HAP-1 (cell line): ENCODE results near the gene PYROXD2.

ENCODE experiments used
- DNase-seq, 2 experiments: peaks; one replicate each; pipeline ENCODE4 v3.0.0-alpha.2; 2016 to 2020; ENCODE audit warnings: low spot score in 2 of 2
- H3K27me3 ChIP-seq: fragments of 250-450 bp; sonication (Bioruptor Pico); 2 replicates; pipeline ENCODE4 v1.5.1; 2020; ENCODE audit warnings: low read depth, mild to moderate bottlenecking, moderate library complexity
- H3K36me3 ChIP-seq: fragments of 250-450 bp; sonication (Bioruptor Pico); replicated peaks from 2 replicates; pipeline ENCODE4 v1.5.1; 2020; ENCODE audit warnings: mild to moderate bottlenecking
- H3K4me1 ChIP-seq: fragments of 250-450 bp; sonication (Bioruptor Pico); 2 replicates; pipeline ENCODE4 v1.5.1; 2020; ENCODE audit warnings: mild to moderate bottlenecking
- H3K4me3 ChIP-seq: fragments of 250-450 bp; sonication (Bioruptor Pico); 2 replicates; pipeline ENCODE4 v1.5.1; 2020; ENCODE audit warnings: mild to moderate bottlenecking, moderate library complexity
- H3K9me3 ChIP-seq: fragments of 250-450 bp; sonication (Bioruptor Pico); 2 replicates; pipeline ENCODE4 v1.5.1; 2020; ENCODE audit warnings: mild to moderate bottlenecking, moderate library complexity
- in situ Hi-C: fragments of 300-500 bp; cut with MboI; formaldehyde crosslinking; loops from 3 replicates; pipeline ENCODE4 v1.14.3; 2020; ENCODE audit warnings: low sequenced_read_pairs, inconsistent platforms, mixed read lengths

Gene PYROXD2

DNA sequence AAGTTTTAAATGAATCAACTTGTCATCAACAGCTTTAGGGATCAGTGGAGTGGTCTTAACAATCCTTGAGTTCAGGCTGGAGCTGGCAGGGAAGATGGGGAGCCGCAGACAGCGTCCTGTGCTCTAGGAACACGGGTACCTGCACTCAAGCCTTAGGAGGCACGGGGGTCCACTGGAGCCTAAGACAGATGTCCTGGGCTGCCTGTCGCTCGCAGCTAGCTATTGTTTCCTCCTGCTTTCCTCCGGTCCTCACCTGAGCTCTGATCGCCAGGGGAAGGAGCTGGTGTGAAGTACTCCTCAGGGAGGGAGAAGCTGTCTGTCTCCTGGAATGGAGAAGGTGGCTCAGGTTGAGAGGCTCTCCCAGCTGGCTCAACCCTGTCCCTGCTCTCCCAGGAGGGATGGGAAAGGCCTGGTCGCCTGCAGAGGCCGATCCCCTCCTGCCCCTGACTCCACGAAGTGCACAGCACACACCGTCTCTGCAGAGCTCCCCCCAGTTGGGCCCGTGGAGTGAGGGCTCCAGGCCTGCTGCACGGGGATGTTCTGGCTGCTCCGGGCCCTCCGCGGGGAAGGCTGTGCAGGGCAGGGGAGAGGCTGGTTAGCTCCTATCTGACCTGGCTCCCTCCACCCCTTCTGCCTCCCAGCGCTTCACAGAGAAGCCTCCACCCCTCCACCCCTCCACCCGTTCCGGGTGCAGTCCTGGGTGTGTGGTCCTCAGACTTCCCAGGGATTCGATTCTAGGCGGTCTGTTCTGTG is 14.5 kb upstream of the PYROXD2 start:
- no peak for DNase-seq
- in situ Hi-C loops: no loop called here
- peaks cover 1% of the 10 kb centered on the region for H3K36me3 ChIP-seq

DNA sequence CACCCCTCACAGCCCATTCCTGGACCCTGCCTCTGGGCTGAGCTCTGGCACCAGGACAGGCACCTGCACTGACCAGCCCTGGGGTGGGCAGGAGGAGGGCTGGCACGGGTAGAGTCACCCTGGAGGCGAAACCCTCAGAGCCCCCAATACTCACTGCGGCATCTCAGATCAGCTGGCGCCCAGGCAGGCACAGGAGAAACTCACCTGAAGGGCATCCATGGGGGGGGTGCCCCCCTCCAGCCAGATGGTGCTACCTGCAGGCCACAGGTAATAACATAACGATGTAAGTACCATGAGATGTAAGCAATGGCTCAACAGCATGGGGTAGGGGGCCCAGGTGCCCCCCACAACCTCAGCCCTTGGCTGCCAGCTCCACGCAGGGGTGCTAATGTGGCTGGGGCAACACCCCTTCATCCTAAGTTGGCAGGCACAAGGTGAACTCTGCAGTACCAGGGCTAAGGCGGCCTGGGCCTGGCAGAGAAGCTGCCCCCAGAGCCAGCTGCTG is 12.1 kb upstream of the PYROXD2 start:
- no peaks in the 10 kb centered on the region; the same call in 1 of the 2 replicates for H3K36me3 ChIP-seq
- no peaks in the 10 kb centered on the region for H3K27me3 ChIP-seq
- H3K4me1 ChIP-seq: no peaks in the 10 kb centered on the region
- in situ Hi-C loops: no loop called here
- H3K4me3 ChIP-seq: no peak overlapping the region
- DNase-seq: no peak
- no peaks in the 10 kb centered on the region for H3K9me3 ChIP-seq

More for the DNA sequence above, 14.5 kb upstream of the PYROXD2 start:
- Histone ChIP-seq H3K27me3 (no peaks in the 10 kb centered on the region), H3K9me3 (no peaks in the 10 kb centered on the region), H3K4me3 (no peak overlapping the region), H3K4me1 (no peaks in the 10 kb centered on the region)

DNA sequence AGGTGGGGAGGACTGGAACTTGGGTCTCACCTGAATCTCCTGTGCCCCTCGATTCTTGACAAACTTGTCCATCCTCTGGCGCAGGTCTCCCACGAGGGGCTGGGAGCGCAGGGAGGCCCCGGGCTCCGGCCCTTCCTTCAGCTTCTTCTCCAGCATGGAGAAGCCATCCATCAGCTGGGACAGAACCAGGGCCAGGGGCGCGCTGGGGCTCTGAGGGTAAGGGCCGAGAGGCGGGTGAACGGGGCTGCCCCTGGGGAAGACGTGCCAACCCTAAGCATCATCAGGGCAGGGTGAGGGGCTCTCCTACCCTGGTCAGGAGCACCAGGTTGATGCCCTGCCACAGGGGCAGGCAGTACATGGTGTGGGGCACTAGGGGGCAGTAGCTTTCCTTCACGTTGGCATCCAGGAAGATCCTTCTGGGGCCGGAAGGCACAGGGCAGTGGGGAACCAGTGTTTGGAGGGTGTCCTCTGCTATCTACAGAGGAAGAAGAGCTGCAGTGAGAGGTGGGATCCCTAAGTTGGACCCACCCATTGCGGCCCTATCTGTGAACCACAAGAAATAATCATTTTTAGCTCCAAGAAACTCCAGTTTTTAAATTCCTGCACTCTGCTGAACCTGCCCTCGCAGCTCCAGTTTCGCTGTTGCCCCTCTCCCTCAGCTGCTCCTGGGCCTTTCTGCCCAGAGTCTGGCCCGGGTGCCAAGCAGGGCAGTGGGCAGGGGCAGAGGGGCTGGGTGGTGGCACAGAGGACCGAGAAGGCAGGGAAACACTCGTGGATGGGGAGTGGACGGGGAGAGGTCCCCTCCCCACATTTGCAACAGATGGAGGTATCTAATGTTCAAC is 10.8 kb upstream of the PYROXD2 start:
- peak; percentile 28 to 71 for DNase-seq
- in situ Hi-C loops: no loop called here
- H3K9me3 ChIP-seq: no peaks in the 10 kb centered on the region
- H3K36me3 ChIP-seq: no peaks in the 10 kb centered on the region; the same call in 1 of the 2 replicates
- no peaks in the 10 kb centered on the region for H3K27me3 ChIP-seq
- no peaks in the 10 kb centered on the region for H3K4me1 ChIP-seq
- H3K4me3 ChIP-seq: no peak overlapping the region

DNA sequence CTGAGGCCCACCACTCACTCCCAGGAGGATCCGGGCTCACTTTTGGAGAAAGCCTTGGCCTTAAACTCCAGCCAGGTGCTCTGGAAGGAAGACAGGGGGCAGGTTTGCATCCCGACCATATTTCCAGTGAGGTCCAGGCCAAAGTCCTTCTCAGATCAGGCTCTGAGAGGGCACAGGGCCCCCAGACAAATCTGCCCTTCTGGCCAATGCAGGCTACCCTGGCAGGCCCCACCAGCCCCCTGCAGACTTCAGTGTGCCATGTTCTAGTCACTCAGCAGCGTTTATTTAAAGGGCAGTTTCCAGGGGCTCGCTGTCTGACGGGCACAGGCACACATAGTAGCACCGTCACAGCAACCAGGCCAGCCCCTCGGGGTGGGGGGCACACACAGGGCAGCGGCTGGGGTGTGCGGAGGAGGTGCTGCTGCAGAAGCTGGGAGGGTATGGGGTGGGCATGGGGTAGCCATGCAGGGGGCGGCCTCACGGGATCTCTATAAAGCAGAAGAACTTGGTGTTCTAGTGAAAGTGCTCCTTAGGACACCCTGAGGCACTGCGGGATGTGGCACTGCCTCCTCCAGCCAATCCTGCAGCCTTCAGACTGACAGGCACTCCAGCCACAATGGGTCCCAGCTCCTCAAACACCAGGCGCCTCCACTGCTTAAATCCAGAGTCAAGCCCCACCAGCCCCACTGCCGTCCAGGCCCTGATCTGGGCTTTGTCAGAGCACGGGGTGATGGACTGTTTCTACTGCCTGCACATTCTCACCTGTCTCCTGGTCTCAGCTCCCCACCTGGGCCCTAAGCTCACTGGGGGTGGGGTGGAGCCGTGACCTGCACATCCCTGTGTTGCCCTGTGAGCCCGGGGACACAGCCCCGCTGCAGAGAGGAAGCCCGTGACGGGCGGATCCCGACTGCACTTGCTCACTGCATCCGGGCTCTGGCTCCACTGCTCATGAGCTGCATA is 9.6 kb upstream of the PYROXD2 start:
- no peak for DNase-seq
- Histone ChIP-seq H3K27me3 (no peaks in the 10 kb centered on the region), H3K4me3 (no peak overlapping the region), H3K4me1 (no peaks in the 10 kb centered on the region), H3K9me3 (no peaks in the 10 kb centered on the region), H3K36me3 (no peaks in the 10 kb centered on the region; the same call in 1 of the 2 replicates)
- in situ Hi-C loops: no loop called here

DNA sequence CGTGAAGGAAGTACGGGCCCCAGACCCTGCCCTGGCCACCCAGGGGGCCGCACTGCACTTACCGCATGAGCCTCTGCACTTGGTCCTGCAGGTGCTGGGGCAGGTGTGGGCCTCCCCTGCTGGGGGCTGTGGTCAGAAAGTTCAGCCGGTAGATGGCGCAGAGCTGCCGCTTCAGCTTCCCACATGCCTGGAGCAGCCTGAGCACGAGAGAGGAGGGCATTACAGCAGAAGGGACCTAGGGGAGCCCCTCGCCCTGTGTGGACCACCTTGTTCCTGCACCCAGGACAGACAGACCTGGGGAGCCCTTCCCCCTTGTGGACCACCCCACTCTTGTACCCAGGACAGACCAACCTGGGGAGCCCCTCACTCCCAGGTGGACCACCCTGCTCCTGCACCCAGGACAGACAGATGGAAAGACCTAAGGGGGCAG is 8.7 kb upstream of the PYROXD2 start:
- in situ Hi-C loops: no loop called here
- Histone ChIP-seq H3K4me3 (no peak overlapping the region), H3K4me1 (no peaks in the 10 kb centered on the region), H3K27me3 (no peaks in the 10 kb centered on the region), H3K36me3 (peaks cover 3% of the 10 kb centered on the region; the same call in 1 of the 2 replicates), H3K9me3 (no peaks in the 10 kb centered on the region)
- no peak for DNase-seq

DNA sequence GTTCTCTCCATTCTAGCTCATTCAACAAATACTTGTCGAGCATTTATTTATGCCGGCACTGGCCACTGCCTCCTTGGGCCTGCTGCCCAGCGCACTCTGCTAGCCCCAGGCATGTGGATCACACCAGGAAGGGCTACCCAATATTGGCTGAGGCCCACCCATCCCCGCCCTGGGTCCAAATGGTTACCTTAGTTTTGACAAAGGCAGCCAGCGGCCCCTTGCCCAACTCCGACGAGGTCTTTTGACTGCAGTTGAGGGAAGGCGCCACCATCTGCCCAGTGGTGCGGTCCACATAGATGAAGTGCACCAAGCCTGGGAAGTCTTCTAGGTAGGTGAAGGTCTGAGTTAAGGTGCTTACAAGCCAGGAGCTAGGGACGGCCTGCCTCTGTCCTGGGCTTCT is 7.2 kb upstream of the PYROXD2 start:
- no peaks in the 10 kb centered on the region for H3K27me3 ChIP-seq
- H3K4me1 ChIP-seq: no peaks in the 10 kb centered on the region
- H3K4me3 ChIP-seq: no peak overlapping the region
- no peak for DNase-seq
- in situ Hi-C loops: no loop called here
- H3K9me3 ChIP-seq: no peaks in the 10 kb centered on the region
- peaks cover 3% of the 10 kb centered on the region; the same call in 1 of the 2 replicates for H3K36me3 ChIP-seq

DNA sequence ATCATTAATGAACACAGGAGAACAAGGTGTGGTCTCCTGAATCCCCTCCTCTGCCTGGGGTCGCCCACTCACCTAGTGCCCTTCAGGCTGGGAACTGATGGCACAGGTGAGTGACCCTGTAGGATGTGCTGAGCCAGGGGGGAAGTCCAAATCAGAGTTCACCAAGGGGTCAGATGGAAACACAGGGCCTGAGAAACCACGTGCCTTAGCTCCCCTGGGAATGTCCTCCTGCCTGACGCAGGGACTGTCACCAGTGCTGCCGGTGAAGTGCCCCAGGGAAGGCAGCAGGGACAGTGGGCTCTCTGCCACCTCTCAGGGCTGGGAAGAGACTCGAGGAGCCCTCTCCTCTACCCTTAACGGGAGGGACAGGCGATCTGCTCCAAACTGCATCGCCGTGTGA is 5.8 kb upstream of the PYROXD2 start:
- DNase-seq: no peak
- Histone ChIP-seq H3K27me3 (no peaks in the 10 kb centered on the region), H3K4me3 (no peak overlapping the region), H3K36me3 (peaks cover 3% of the 10 kb centered on the region; the same call in 1 of the 2 replicates), H3K9me3 (no peaks in the 10 kb centered on the region), H3K4me1 (no peaks in the 10 kb centered on the region)
- in situ Hi-C loops: no loop called here

DNA sequence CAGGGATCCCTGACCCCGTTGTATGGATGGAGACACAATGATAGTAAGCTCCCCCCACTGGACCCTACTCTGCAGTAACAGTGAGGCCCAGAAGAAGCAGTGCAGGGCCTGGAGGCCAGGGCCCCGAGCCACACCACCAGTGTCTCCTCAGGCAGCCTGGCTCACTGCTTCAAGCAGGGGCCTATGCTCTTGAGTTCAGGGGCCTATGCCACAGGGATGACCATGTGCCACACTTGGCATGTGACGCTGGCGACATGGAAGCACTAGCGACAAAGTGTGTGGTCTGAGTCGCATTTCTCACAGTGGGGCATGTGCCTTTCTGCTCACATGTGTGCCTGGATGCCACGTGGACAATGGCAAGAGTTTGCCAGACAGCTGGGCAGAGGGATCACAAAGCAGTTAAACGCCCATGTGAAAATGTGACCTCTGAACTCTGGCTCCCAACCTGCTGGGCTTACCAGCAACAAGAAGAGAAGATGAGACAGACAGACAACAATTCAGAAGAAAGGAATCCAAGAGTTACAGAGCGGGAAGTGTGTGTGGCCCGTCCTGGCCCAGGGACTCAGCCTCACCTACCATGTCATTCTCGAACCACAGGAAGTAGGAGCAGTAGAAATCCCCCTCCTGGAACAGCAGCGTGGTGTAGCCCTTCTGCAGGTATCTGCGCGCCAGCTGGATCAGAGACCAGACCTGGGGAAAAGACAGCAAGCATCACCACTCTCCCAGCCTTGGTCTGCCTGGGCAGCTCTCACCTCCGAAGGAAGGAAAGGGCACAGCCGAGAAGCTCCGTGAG is 4.7 kb upstream of the PYROXD2 start:
- H3K36me3 ChIP-seq: peaks cover 3% of the 10 kb centered on the region; the same call in 1 of the 2 replicates
- in situ Hi-C loops: no loop called here
- no peak for DNase-seq
- no peak overlapping the region for H3K4me3 ChIP-seq
- no peaks in the 10 kb centered on the region for H3K9me3 ChIP-seq
- no peaks in the 10 kb centered on the region for H3K27me3 ChIP-seq
- peaks cover 7% of the 10 kb centered on the region for H3K4me1 ChIP-seq

DNA sequence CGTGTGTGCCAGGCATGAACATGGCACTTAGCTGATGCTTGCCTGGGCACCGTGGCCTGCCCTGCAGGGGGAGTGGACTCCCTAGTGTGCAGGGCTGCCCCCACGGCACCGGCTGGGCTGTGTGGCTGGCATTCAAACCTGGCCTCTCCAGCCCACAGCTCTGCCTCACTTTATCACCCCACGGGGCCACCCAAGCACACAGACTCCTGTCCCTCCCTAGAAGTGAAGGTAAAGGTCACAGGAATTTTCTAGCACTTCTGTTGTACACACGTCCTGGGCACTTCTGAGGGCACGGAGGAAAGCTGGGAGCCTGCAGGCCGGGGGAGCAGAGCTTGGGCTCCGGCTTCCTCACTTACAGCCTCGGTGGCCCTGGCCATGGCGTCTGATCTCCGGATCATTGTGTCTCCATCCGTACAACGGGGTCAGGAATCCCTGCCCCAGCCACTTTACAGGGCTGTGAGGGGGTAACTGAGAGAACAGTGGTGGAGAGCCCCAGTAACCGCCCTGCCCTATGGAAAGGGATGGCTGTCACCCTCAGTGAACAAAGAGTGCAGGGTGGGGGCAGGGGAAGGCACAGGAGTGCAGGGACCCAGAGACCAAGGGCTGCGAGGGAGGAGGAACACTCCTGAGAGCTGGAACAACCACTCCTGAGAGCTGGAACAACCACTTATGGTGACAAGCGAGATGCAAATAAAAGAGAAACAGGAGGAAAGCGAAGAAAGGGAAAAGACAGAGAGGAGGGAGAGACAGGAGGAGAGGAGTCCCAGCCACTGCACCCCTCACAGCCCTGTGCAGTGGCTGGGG is 3.9 kb upstream of the PYROXD2 start:
- no peak overlapping the region for H3K4me3 ChIP-seq
- DNase-seq: no peak
- H3K36me3 ChIP-seq: peaks cover 3% of the 10 kb centered on the region; the same call in 1 of the 2 replicates
- no peaks in the 10 kb centered on the region for H3K27me3 ChIP-seq
- in situ Hi-C loops: no loop called here
- H3K9me3 ChIP-seq: no peaks in the 10 kb centered on the region
- H3K4me1 ChIP-seq: peaks cover 7% of the 10 kb centered on the region

DNA sequence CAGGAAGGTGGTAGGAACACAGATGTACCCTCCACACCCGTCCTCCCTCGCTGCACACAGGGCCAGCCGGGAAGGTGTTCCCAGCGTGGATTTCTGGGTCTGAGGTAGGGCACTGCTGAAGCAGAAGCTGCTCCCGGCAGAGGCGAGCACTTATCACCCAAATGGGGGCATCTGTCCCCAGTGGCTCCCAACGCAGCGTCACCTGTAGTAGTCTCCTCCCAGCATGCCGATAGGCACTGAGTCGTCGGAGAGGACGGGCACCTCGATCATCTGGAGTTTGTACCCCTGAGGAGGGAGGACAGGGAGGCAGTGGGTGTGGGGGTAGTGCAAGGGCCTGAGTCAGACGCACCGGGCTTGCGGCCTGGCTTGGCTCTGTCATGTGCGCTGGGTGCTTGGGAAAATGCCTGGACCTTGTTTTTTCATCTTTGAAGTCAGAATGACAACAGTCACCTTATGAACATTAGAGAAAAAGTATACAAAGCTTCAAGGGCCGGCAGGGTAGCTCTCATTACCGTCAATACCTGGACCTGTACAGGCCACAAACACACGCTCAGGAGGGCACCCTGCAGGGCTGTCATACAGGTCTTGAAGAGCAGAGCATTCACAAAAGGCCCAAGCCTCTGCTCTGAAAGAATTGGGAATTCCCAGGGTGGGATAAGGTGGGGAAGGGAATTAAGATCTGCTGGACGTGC is 3.1 kb upstream of the PYROXD2 start:
- H3K9me3 ChIP-seq: no peaks in the 10 kb centered on the region
- no peak for DNase-seq
- H3K27me3 ChIP-seq: no peaks in the 10 kb centered on the region
- peaks cover 7% of the 10 kb centered on the region for H3K4me1 ChIP-seq
- H3K36me3 ChIP-seq: peaks cover 3% of the 10 kb centered on the region; the same call in 1 of the 2 replicates
- no peak overlapping the region for H3K4me3 ChIP-seq
- in situ Hi-C loops: no loop called here

DNA sequence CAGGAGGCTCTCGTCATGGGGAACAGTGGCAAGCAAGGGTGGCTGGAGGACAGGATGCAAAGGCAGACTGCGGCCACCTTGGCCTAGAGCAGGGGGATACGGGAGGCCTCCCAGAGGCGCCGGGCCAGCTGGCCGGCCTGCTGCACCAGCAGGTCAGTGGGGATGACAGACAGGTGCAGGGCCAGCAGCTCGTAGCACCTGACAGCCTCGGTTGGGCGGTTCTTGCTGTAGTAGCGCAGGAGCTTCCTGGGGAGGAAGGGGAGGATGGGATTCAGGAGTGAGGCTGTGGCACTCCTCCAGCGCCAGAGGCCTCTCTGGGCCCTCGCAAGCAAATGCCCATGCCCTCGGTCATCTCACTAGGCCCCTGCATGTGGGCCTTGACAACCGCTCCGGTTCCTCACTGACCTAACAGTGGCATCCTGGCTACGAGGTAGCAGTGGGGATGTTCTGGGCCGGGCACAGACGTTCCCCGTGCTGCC is 2.5 kb upstream of the PYROXD2 start:
- Histone ChIP-seq H3K4me3 (no peak overlapping the region), H3K27me3 (no peaks in the 10 kb centered on the region), H3K4me1 (peaks cover 7% of the 10 kb centered on the region), H3K36me3 (peaks cover 3% of the 10 kb centered on the region; the same call in 1 of the 2 replicates), H3K9me3 (no peaks in the 10 kb centered on the region)
- in situ Hi-C loops: no loop called here
- DNase-seq: no peak
